HG03571 (cell line): ENCODE results near the gene ARRB2.
A peak's percentile ranks its signal among the peaks of the same experiment; 100 is the strongest.
"Not testable (repeated sequence)": the region's sequence is repeated elsewhere in the genome, so short reads cannot be mapped to it uniquely, and the experiment has no call there.

ENCODE experiments used
- ATAC-seq: cut with Tn5 transposase; IDR thresholded peaks from one replicate; pipeline ENCODE4 v1.9.1; 2021; ENCODE audit not compliant: unreplicated experiment

The ARRB2 gene

DNA sequence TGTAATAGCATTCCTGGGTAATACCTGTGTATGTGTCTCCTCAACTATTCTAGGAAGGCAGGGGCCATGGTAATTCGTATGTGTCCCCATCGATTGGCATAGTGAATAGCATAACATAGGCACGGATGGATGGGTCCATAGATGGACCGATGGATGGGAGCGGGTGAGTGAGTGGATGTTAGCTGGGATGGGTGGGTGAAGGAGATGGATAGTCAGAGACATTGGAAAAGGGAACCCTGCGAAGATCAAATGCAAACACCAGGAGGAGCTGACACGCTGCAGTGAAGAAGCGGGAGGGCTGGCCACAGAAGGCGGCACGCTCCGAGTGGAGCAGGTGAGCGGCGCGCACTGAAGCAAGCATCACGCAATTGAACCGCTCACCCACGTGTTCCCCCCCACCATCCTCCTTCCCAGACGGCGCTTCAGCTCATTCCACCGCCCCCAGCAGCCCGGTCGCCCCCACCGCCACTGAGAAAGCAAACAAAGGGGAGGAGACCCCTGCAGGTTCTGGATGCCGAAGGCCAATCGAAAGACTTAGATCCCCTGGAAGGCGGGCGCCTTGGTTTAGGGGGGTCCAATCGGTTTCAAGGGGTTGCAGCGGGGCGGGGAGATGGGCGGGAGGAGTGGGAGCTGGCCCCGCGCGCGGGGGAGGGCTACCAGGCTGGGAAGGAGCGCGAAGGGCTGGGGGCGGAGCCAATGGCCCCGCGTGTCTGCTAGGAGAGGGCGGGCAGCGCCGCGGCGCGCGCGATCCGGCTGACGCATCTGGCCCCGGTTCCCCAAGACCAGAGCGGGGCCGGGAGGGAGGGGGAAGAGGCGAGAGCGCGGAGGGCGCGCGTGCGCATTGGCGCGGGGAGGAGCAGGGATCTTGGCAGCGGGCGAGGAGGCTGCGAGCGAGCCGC is at the start of gene ARRB2:
TSS of gene ARRB2 (plus strand) at position 839 of the 899 bp plus-strand sequence. CDS start 90 bp downstream, outside the sequence.
- peak; percentile 81 for ATAC-seq

DNA sequence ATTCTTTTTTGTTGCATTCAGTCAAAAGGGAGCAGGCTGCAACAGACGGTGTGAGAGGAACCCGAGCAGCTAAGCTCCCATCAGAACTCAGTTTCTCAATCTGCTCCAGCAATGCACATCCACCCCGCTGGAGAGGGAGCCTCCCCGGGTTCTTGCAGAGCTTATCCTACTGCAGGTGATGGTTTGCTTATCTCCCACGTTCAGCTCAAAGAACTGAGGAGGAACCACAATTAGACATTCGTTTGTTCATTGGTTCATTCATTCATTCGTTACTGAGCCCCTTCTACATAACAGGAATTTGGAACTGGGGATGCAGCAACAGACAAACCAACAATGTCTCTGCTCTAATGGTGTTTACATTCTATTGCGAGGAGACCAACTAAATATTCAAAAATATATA is 46.7 kb upstream of the ARRB2 start:
- no peak for ATAC-seq

DNA sequence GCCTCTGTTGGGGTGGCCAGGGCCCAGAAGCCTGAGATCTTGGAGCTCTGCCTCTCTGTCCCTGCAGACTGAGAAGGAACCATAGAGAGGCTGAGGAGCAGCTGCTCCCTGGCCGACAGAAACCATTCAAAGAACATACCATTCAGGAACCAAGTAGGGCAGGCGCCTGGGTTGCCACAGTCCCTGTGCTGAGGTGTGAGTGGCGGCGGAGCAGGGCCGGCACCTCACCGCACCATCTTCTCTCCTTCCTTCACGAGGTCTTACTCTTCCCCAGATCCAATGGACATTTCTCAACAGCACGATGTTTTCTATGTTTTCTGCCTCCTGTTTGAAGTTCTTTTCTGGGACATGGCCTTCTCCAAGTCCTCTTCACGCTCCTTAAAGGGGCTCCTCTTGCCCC is 46.2 kb upstream of the ARRB2 start:
- no peak for ATAC-seq

DNA sequence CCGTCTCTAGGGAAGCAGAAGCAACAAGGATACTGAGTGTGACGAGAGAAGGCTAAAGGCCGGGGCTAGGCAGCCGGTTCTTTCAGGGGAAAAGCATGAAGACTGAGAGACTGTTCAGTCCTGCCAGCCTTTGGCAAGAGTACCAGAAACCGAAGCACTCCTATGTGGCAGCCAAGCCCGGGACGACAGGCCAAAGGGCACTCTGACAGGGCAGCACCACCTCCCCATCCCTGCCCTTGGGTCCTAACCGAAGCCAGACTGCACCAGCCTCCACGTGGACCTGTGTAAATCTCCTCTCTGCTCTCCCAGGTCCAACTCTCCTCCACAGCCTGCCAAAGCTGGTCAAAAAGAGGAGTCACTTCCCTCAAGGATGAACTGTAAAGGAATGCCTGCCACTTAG is 45.4 kb upstream of the ARRB2 start:
- no peak for ATAC-seq

DNA sequence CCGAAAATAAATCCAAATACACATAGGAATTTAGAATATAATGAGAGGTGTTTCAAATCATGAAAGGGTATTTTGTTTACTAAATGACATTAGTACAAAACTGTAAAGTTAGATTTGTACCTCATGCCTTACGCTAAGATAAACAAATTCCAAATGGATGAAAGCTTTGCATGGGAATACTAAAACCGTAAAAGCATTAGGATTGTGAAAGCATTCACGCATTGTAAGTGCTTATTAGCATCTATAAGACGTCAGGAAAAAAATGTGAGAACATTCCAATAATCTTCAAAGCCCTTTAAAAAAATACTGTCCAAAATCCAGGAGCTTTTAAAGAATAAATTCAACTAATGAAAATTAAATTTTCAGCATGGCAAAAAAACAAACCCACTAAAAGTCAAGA is 44.1 kb upstream of the ARRB2 start:
- no peak for ATAC-seq

DNA sequence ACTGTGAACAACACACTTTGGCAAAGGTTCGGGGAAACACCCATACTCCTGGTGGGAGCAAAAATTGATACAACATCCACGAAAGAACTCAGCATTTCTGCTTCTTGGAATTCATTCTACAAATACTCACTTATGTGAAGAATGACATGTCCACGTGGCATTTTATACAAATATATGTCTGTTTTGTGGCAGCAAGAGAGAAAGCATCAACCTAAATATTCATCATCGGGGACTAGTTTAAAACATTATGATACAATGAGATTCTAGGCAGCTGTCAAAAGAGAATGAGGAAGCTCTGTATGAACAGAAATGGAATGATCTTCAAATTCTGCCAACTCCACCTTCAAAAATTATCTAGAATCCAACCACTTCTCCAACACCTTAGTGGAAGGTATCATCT is 43.3 kb upstream of the ARRB2 start:
- no peak for ATAC-seq

DNA sequence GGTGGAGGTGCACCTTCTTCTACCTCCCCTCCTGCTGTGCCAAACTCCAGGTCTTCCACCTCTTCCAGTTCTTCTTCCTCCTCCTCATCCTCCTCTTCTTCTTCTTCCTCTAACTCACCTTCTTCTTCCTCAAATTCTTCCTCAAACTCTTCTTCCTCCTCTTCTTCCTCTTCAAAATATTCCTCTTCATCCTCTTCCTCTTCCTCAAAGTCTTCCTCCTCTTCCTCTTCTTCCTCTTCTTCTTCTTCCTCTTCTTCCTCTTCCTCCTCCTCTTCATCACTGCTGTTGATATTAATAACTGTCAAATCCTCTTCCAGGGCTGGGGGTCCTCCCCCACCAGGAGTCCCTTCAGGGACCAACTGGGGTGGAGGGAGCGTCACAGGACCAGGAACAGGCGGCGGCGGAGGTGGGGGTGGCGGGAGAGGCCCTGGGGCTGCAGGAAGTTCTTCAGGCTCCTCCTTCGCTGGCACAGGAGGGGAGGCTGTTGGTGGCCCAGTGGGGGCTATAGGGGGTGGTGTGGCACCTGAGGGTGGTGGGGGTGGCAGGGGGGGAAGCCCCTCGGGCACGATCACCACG is 38.3 kb upstream of the ARRB2 start:
- ATAC-seq, result no peak

DNA sequence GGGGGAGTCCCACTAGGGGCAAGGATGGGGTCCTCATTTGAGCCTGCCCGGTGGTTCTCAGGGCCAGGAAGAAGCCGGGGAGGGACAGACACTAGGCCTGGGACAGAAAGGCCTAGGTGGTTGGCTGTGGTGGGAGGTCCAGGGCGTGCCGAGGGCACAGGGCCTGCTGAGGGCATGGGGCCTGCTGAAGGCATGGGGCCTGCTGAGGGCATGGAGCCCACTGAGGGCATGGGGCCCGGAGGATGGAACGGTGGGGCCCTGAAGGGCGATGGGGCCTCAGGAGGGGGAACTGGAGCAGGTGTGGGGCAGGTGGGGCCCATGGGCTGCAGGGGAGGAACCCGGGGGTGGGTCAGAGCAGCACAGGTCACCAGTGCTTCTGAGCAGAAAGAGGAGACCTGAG is 37.7 kb upstream of the ARRB2 start:
- no peak for ATAC-seq

DNA sequence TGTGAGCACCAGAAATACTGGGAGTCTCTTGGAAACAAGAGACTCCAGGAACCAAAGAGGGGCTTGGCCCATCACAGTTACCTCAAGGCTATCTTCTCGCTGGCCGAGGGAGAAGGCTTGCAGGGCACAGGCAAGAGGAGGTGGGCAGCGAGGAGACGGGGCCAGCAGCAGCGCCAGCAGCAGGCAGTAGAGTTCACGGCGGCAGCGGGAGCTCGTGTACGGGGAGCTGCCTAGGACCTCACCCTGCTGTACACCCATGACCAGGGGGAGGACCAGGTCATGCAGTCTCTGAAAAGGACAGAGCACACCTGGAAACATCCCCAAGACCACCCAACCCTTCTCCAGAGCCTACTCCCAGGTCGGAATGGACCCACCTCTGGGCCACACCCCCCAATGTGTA is 37.3 kb upstream of the ARRB2 start:
- no peak for ATAC-seq

DNA sequence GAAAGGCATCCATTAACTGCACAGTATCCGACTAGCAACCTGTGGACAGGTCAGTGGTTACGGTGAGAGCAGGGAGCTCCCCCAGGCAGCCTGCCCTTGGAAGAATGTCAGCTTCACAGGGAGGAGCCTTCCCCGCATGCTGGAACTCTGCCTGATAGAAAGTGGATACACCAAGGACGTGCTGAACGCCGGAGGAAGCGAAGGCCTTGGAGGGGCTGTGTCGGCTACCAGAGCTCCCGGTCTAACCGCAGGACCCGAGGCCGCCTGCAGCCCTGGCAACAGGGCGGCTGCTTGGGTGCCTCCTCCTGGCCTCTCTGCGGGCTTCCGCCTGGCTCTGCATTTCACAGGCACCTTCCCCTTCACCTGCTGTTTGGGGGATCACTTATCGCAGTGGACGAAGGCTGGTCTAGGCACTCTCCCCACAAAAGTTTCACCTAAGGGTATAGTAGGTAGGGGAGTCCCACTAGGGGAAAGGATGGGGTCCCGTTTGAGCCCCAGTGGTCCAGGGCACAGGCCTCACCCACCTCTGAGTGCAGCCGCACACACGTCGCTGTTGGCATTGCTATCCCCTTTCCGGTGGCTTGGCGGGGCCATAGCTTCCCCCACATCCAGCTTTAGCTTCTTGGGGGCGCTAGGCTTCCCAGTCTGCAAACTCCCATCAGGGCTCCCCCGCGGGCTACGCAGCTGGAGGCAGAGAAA is 36.3 kb upstream of the ARRB2 start:
- no peak for ATAC-seq

DNA sequence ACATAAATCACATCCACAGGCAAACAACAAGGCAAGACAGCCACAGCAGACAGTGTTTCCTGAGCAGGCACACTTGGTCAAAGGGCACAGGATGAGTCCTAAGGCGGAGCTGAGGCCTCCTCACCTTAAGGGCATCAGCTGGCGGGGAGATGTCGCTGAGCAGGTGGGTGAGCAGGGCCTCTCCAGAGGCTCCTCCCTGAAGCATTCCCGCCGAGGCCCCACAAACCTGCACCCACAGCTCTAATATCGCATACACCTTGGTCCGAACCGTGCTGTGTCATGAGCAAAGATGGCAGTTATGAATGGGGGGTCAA is 35.8 kb upstream of the ARRB2 start:
- no peak for ATAC-seq

DNA sequence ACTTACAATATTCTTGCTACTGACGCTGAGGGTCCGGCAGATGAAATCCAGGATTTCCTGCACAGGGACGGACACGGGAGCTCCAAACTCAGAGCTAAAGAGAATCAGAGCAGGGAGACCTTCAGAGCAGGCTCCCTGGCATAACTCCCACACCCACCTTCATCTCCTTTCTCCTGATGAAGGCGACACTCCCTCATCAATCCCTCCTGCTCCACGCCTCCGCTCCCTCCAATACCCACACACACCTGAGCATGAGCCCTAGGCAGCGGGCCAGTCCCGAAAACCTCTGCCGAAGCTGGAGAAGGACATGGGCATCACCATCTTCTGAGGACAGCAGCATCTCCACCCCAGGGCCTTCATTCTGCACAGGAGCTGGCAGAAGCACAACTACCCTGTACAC is 34.6 kb upstream of the ARRB2 start:
- no peak for ATAC-seq

DNA sequence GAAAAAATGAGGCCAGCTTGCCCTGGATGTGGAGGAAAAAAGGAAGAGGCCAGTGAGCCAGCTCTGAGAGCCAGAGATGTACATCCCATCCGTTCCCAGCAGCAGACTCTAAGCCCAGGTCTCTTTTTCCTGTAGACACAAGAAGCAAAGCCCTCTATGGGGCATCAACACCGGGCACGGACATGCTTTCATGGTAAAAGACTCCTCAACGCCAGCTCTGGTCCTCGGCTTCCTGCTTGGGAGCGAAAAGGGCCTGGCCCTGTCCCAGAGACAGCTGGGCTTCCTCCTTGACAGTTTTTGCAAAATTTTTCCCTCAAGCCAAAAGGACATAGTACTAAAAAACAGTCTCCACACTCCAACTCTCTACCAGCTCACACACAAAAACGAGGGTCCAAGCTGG is 33.6 kb upstream of the ARRB2 start:
- no peak for ATAC-seq

DNA sequence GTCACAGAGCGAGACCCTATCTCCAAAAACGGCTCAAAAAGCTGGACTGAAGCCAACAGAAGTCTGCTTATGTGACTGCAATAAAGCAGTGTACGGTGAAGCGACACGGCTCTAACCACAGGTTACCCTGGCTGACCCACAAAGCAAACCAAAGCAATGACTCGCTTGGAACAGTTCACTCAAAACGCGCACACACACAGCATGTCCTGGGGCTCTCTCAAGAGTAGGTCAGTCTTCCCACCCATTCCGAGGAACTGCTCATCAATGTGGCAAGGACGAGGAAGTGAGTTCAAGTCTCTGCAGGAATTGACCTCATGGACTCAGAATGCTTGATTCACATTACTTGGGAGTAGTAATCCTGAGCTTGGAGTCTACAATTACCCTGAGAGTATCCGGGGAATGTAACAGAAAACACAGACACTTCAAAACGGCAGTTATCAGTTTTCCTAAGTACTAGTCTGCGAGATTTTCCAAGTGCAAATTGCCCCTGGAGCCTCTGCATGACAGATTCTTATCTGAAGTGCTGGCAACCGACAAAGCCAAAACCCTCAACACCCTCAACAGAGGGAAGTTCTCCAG is 31.9 kb upstream of the ARRB2 start:
- ATAC-seq, result no peak

DNA sequence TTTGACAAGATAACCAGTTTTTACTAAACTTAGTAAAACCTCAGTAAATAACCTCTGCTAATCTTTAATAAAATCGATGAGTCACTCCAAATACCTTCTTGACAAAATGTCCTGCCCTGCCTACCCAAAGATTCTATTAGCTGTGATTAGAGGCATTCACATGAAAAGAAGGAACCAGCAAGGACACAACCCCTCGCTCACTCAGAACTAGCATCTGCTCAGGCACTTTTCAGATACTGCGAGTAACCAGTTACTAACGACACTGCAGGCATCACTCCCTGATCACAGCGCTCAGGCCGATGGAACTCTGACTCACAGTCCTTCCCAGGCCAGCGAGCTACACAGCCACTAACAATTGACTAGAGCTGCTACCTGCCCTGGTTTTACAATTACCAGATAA is 30.8 kb upstream of the ARRB2 start:
- no peak for ATAC-seq

DNA sequence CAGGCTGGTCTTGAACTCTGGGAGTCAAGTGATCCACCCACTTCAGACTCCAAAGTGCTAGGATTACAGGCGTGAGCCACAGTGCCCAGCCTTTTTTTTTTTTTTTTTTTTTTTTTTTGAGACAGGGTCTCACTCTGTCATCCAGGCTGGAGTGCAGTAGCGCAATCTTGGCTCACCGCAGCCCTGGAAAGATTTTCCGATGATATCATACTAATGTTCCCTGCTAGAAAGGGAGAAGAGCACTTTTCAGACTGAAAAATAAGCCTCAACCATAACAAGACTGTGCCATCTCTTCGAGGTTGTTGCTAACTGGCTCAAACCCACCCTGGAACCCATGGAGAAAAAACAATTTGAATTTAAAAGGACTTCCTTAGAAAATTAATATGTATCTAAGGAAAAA is 26.7 kb upstream of the ARRB2 start:
- not testable (repeated sequence) for ATAC-seq

DNA sequence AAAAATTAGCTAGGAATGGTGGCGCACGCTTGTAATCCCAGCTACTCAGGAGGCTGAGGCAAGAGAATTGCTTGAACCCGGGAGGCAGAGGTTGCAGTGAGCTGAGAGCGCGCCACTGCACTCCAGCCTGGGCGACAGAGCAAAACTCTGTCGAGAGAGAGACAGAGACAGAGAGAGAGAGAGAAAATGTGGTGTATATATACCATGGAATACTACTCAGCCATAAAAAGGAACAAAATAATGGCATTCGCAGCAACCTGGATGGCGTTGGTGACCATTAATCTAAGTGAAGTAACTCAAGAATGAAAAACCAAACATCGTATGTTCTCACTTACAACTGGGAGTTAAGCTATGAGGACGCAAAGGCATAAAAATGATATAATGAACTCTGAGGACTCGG is 20.6 kb upstream of the ARRB2 start:
- not testable (repeated sequence) for ATAC-seq

DNA sequence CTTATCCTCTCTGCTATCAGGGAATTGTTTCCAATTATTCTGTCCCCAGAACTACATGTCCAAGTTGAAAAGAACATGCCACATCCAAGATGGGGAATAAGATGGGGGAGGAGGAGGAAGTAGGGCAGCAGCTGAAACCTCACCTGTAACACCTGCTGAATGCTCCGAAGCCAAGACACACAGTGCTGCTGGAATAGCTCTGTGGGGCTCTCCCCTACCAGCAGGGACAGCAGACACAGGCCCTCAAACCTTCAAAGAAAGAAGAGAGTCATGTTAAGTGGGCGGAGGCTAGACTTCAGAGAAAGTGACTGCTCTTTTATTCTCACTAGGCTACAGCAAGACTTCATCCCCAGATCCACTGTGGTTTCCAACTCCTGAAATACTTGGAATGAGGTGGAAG is 19.7 kb upstream of the ARRB2 start:
- ATAC-seq, result no peak

DNA sequence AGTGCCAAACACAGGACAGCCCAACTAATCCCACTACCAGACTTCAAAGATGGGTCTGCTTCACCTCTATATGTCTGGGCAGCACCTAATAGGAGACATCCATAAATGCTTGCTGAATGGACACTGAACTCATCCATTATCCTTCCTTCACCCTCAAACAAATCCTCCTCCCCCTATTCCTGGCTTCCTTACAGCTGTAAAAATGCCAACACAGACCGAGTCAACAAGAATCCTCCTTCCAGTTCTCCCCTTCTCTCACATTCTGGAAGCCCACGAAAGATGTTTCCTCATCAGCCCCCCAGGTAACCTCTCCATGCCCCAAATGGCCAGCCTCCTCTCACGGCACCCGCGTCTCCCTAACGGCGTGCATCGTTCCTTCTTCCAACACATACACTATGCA is 18.7 kb upstream of the ARRB2 start:
- no peak for ATAC-seq

DNA sequence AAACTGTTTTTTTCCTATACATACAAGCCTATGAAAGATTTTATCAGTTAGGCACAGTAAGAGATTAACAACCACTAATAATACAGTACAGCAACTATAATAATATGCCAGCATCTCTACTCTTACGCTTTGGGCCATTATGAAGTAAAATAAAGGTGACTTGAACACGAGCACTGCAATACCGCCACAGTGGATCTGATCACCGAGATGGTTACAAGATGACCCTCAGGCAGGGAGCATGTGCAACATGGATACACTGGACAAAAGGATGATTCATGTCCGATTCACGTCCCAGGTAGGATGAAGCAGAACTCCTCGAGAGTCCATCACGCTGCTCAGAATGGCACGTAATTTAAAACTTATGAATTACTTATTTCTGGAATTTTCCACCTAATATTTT is 17.0 kb upstream of the ARRB2 start:
- ATAC-seq, result no peak

DNA sequence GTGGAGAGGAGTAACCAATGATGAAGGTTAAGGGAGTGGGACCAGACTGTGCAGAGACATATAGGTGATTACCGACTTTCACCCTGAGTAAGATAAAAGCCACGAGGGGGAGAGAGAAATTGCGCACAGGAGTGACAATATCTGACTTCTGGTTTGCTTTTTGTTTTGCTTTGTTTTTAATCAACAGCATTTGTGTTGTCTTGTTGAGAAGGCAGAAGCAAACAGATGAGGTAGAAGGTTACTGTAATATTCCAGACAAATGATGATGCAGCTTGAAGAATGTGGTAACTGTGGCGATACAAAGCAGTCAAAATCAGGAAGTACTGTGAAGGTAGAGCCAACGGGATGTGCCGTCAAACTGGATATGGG is 14.0 kb upstream of the ARRB2 start:
- ATAC-seq, result no peak
